ENCODE results near the gene PPP1R12B. TPM values are rescaled to one million over a fixed set of nuclear protein-coding genes. Genes with fewer than 3 reads are reported as not detected.

Gene PPP1R12B
- total and polyA plus RNA-seq, 2 donors (not counting 3 experiments of a cell fraction or from before 2014, with no cell fraction given), result 8.4 to 11.5 TPM

- Histone ChIP-seq H3K36me3 (ENCODE audit: control insufficient read depth in 2 of 2, extremely low read depth in 1 of 2, insufficient read depth in 2 of 2, low read length in 2 of 2) (peaks cover 7 to 16% of the 10 kb centered on the region in 2 experiments), H4K20me1 (replicated peaks; ENCODE audit: control insufficient read depth, extremely low read depth, insufficient read depth, low read length) (no peaks in the 10 kb centered on the region), H3K4me2 (ENCODE audit: insufficient read depth, low read length) (no peak overlapping the region), H2AFZ (ENCODE audit: low read depth, low read length) (no peak overlapping the region), H3K4me3 (replicated peaks in 1 of 3; ENCODE audit: insufficient read depth in 1 of 3, low read depth in 1 of 3, low read length in 3 of 3) (no peak overlapping the region), H3K27me3 (ENCODE audit: control insufficient read depth in 2 of 2, insufficient read depth in 2 of 2, low read length in 2 of 2) (no peaks in the 10 kb centered on the region), H3K27ac (ENCODE audit: insufficient read depth, low read depth, low read length) (no peak overlapping the region), H3K9ac (replicated peaks; ENCODE audit: extremely low read depth, insufficient read depth, low read length) (no peak overlapping the region), H3K4me1 (ENCODE audit: control insufficient read depth, extremely low read depth, insufficient read depth, low read length) (no peaks in the 10 kb centered on the region), H3K9me1 (replicated peaks; ENCODE audit: control insufficient read depth, extremely low read depth, insufficient read depth, low read length) (no peaks in the 10 kb centered on the region), H3K9me3 (replicated peaks; ENCODE audit: control insufficient read depth, insufficient read depth, low read length) (no peaks in the 10 kb centered on the region), H3K79me2 (ENCODE audit: control insufficient read depth, insufficient read depth, low read length) (peaks cover 14% of the 10 kb centered on the region)
- TF ChIP-seq EZH2 (IDR thresholded peaks at IDR 0.05; ENCODE audit: borderline replicate concordance, low read depth, low read length, severe bottlenecking) (no peak), MYC (IDR thresholded peaks at IDR 0.05; ENCODE audit: low read depth, low read length) (no peak), POLR2A (IDR thresholded peaks at IDR 0.05; ENCODE audit: low read depth, low read length) (no peak), GATA2 (IDR thresholded peaks at IDR 0.05; ENCODE audit: insufficient read depth, insufficient read length, low read depth, low read length) (no peak), POLR2AphosphoS5 (IDR thresholded peaks at IDR 0.05; ENCODE audit: insufficient read depth, low read depth, low read length) (no peak), FOS (IDR thresholded peaks at IDR 0.05; ENCODE audit: borderline replicate concordance, insufficient read depth, low read length) (no peak), JUN (IDR thresholded peaks at IDR 0.05; ENCODE audit: borderline replicate concordance, insufficient read depth, insufficient read length, low read depth) (no peak)
- TF ChIP-seq, protein P1, sequence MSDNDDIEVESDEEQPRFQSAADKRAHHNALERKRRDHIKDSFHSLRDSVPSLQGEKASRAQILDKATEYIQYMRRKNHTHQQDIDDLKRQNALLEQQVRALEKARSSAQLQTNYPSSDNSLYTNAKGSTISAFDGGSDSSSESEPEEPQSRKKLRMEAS (IDR thresholded peaks at IDR 0.05; ENCODE audit: insufficient read depth, insufficient read length), result no peak
- TF ChIP-seq, protein P2, sequence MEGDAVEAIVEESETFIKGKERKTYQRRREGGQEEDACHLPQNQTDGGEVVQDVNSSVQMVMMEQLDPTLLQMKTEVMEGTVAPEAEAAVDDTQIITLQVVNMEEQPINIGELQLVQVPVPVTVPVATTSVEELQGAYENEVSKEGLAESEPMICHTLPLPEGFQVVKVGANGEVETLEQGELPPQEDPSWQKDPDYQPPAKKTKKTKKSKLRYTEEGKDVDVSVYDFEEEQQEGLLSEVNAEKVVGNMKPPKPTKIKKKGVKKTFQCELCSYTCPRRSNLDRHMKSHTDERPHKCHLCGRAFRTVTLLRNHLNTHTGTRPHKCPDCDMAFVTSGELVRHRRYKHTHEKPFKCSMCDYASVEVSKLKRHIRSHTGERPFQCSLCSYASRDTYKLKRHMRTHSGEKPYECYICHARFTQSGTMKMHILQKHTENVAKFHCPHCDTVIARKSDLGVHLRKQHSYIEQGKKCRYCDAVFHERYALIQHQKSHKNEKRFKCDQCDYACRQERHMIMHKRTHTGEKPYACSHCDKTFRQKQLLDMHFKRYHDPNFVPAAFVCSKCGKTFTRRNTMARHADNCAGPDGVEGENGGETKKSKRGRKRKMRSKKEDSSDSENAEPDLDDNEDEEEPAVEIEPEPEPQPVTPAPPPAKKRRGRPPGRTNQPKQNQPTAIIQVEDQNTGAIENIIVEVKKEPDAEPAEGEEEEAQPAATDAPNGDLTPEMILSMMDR (IDR thresholded peaks at IDR 0.05; ENCODE audit: extremely low read depth in 1 of 2, insufficient read depth in 1 of 2, low read depth in 1 of 2, low read length in 2 of 2), result no peak
- no TSS peak for BruUV-seq (replicated peaks)
- ChIA-PET POLR2A (no interaction called here), CTCF (no interaction called here)
- dilution Hi-C loops (cut with MboI; ENCODE audit: extremely low pct_ligation_motif_present, low sequenced_read_pairs) (no loop called here), intact Hi-C loops (cut with micrococcal nuclease) (no loop called here)
- FAIRE-seq, result no peak
- no peak for DNase-seq (ENCODE audit: low read depth, low spot score)
Observed at GRCh38 chr1:202333861-202334260, 14.6 kb upstream of the PPP1R12B start.
